Thyroid gland (tissue), 4 donors: Measurements from ENCODE around the gene ZNF701.

Experiments used
- CTCF ChIP-seq, 6 experiments: fragments of 200-600 bp in 3 of 6; fragments of 450-650 bp in 3 of 6; sonication (generic) in 3 of 6; IDR thresholded peaks; one replicate each; pipeline ENCODE4 v1.5.1; 2016 to 2019; ENCODE audit warnings: antibody characterized with exemption in 6 of 6, mild to moderate bottlenecking in 2 of 6, inconsistent platforms in 1 of 6, moderate library complexity in 1 of 6
- POLR2A ChIP-seq, 2 donors: fragments of 450-650 bp; IDR thresholded peaks; one replicate each; pipeline ENCODE4 v1.6.1; 2017; ENCODE audit warnings: antibody characterized with exemption in 2 of 2, mild to moderate bottlenecking in 2 of 2, moderate library complexity in 1 of 2

GRCh38 chr19:52566588-52566987 lies 3.5 kb upstream of the ZNF701 start:
- TF ChIP-seq CTCF (IDR thresholded peaks at IDR 0.05) (no peak), POLR2A (IDR thresholded peaks at IDR 0.05) (no peak)
